Measurements from ENCODE around the gene PLCB1. TPM values are rescaled to one million over a fixed set of nuclear protein-coding genes. Genes with fewer than 3 reads are reported as not detected.

The PLCB1 gene
- total and polyA plus RNA-seq, 2 donors (not counting 3 experiments of a cell fraction or from before 2014, with no cell fraction given) = 10.2 to 53.4 TPM

GRCh38 chr20:8722277-8722928 is 590.3 kb downstream of the PLCB1 start:
- ChIA-PET POLR2A (interaction anchor here (1.0 to 1.1 kb wide), 2 partner anchors 742 to 786 kb away, joined by 3 to 5 read pairs; no protein-coding TSS in a partner anchor), CTCF (interaction anchor here (0.5 to 8.2 kb wide), 96 partner anchors 9 to 1527 kb away, joined by 3 to 531 read pairs (median 5); partner anchors contain the start of gene PLCB1)
- H3K36me3 ChIP-seq (ENCODE audit: control insufficient read depth in 2 of 2, extremely low read depth in 1 of 2, insufficient read depth in 2 of 2, low read length in 2 of 2) = peaks cover 2% of the 10 kb centered on the region in 2 experiments
- intact Hi-C loops (cut with micrococcal nuclease) = loop anchor here (1.0 to 10.0 kb wide), 5 partner anchors 332 to 1898 kb away; no protein-coding TSS in a partner anchor
- no peak overlapping the region for H3K4me3 ChIP-seq (replicated peaks in 1 of 3; ENCODE audit: insufficient read depth in 1 of 3, low read depth in 1 of 3, low read length in 3 of 3)
- H3K27ac ChIP-seq (ENCODE audit: insufficient read depth, low read depth, low read length) = no peak overlapping the region
- TF ChIP-seq CTCF (IDR thresholded peaks at IDR 0.05; ENCODE audit: extremely low read depth in 1 of 2, insufficient read depth in 1 of 2, low read depth in 1 of 2, low read length in 2 of 2) (peak; percentile 62), FOS (IDR thresholded peaks at IDR 0.05; ENCODE audit: borderline replicate concordance, insufficient read depth, low read length) (no peak)
- no peaks in the 10 kb centered on the region for H4K20me1 ChIP-seq (replicated peaks; ENCODE audit: control insufficient read depth, extremely low read depth, insufficient read depth, low read length)
- H3K9me3 ChIP-seq (replicated peaks; ENCODE audit: control insufficient read depth, insufficient read depth, low read length) = no peaks in the 10 kb centered on the region
- H3K4me1 ChIP-seq (ENCODE audit: control insufficient read depth, extremely low read depth, insufficient read depth, low read length) = no peaks in the 10 kb centered on the region
- H3K27me3 ChIP-seq (ENCODE audit: control insufficient read depth in 2 of 2, insufficient read depth in 2 of 2, low read length in 2 of 2) = no peaks in the 10 kb centered on the region
- BruUV-seq (replicated peaks) = no TSS peak
- dilution Hi-C loops (cut with MboI; ENCODE audit: extremely low pct_ligation_motif_present, low sequenced_read_pairs) = no loop called here
- H3K9ac ChIP-seq (replicated peaks; ENCODE audit: extremely low read depth, insufficient read depth, low read length) = no peak overlapping the region
- peak; percentile 15 for FAIRE-seq
- no peak overlapping the region for H2AFZ ChIP-seq (ENCODE audit: low read depth, low read length)
- no peaks in the 10 kb centered on the region for H3K9me1 ChIP-seq (replicated peaks; ENCODE audit: control insufficient read depth, extremely low read depth, insufficient read depth, low read length)
- DNase-seq (ENCODE audit: low read depth, low spot score) = peak; percentile 83
- no peaks in the 10 kb centered on the region for H3K79me2 ChIP-seq (ENCODE audit: control insufficient read depth, insufficient read depth, low read length)
- H3K4me2 ChIP-seq (ENCODE audit: insufficient read depth, low read length) = no peak overlapping the region

DNA sequence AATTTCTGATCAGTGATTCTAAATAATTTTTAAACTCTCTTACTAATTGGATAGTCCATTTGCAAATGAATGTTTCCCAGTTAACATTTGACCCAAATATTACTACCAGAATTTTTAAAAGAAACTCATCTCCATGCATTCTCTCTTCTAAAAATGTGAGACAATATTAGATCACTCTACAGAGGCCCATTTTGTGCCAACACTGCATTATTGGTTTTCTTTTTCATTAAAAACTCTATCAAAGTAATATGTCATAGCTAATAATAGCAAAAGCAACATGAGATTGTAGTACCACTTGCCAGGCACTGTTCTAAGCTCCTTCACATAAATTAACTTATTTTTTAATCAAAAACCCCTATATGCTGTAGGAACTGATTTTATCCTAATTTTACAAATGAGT is 591.2 kb downstream of the PLCB1 start:
- Histone ChIP-seq H3K27ac (ENCODE audit: insufficient read depth, low read depth, low read length) (no peak overlapping the region), H3K79me2 (ENCODE audit: control insufficient read depth, insufficient read depth, low read length) (no peaks in the 10 kb centered on the region), H3K36me3 (ENCODE audit: control insufficient read depth in 2 of 2, extremely low read depth in 1 of 2, insufficient read depth in 2 of 2, low read length in 2 of 2) (peaks cover under 1 to 1% of the 10 kb centered on the region in 2 experiments), H3K9me3 (replicated peaks; ENCODE audit: control insufficient read depth, insufficient read depth, low read length) (no peaks in the 10 kb centered on the region), H3K9ac (replicated peaks; ENCODE audit: extremely low read depth, insufficient read depth, low read length) (no peak overlapping the region), H4K20me1 (replicated peaks; ENCODE audit: control insufficient read depth, extremely low read depth, insufficient read depth, low read length) (no peaks in the 10 kb centered on the region), H3K4me3 (replicated peaks in 1 of 3; ENCODE audit: insufficient read depth in 1 of 3, low read depth in 1 of 3, low read length in 3 of 3) (no peak overlapping the region), H3K4me1 (ENCODE audit: control insufficient read depth, extremely low read depth, insufficient read depth, low read length) (no peaks in the 10 kb centered on the region), H2AFZ (ENCODE audit: low read depth, low read length) (no peak overlapping the region), H3K9me1 (replicated peaks; ENCODE audit: control insufficient read depth, extremely low read depth, insufficient read depth, low read length) (no peaks in the 10 kb centered on the region), H3K27me3 (ENCODE audit: control insufficient read depth in 2 of 2, insufficient read depth in 2 of 2, low read length in 2 of 2) (no peaks in the 10 kb centered on the region), H3K4me2 (ENCODE audit: insufficient read depth, low read length) (no peak overlapping the region)
- no peak for DNase-seq (ENCODE audit: low read depth, low spot score)
- TF ChIP-seq EZH2 (IDR thresholded peaks at IDR 0.05; ENCODE audit: borderline replicate concordance, low read depth, low read length, severe bottlenecking) = no peak
- no peak for TF ChIP-seq GATA2 (IDR thresholded peaks at IDR 0.05; ENCODE audit: insufficient read depth, insufficient read length, low read depth, low read length)
- TF ChIP-seq POLR2A (IDR thresholded peaks at IDR 0.05; ENCODE audit: low read depth, low read length) = no peak
- TF ChIP-seq JUN (IDR thresholded peaks at IDR 0.05; ENCODE audit: borderline replicate concordance, insufficient read depth, insufficient read length, low read depth) = no peak
- no peak for TF ChIP-seq MAX (IDR thresholded peaks at IDR 0.05; ENCODE audit: insufficient read depth, insufficient read length)
- TF ChIP-seq MYC (IDR thresholded peaks at IDR 0.05; ENCODE audit: low read depth, low read length) = no peak
- FAIRE-seq = no peak
- intact Hi-C loops (cut with micrococcal nuclease) (loop anchor here (10.0 kb wide), 1 partner anchor 1898 kb away; no protein-coding TSS in a partner anchor), dilution Hi-C loops (cut with MboI; ENCODE audit: extremely low pct_ligation_motif_present, low sequenced_read_pairs) (no loop called here)
- ChIA-PET CTCF (interaction anchor here (0.9 to 8.2 kb wide), 25 partner anchors 8 to 1437 kb away, joined by 3 to 531 read pairs (median 7); partner anchors contain the start of gene PLCB1), POLR2A (interaction anchor here (1.1 kb wide), 1 partner anchor 743 kb away, joined by 3 read pairs; no protein-coding TSS in a partner anchor)
- no TSS peak for BruUV-seq (replicated peaks)
